Dendritic cell treated with granulocyte-macrophage colony-stimulating factor and Interleukin-4, amounts not matched to agents 40 ng/mL and 50 ng/mL, for 4 days (primary cell): ENCODE data around the gene CDH11.

Experiments
- H3K27ac Mint-ChIP-seq: one replicate; pipeline ENCODE4 v1.8.0; 2022; ENCODE audit warnings: mild to moderate bottlenecking, mixed read lengths
- H3K27me3 Mint-ChIP-seq: one replicate; pipeline ENCODE4 v1.8.0; 2022; ENCODE audit warnings: mild to moderate bottlenecking, mixed read lengths
- H3K36me3 Mint-ChIP-seq: one replicate; pipeline ENCODE4 v1.8.0; 2022; ENCODE audit warnings: low read depth, mixed read lengths
- H3K4me1 Mint-ChIP-seq: one replicate; pipeline ENCODE4 v1.8.0; 2022; ENCODE audit warnings: low read depth, mixed read lengths
- H3K4me3 Mint-ChIP-seq: one replicate; pipeline ENCODE4 v1.8.0; 2022; ENCODE audit warnings: mild to moderate bottlenecking, moderate library complexity, mixed read lengths
- H3K9me3 Mint-ChIP-seq: one replicate; pipeline ENCODE4 v1.8.0; 2022; ENCODE audit warnings: mixed read lengths
- intact Hi-C: fragments of 100-400 bp; cut with micrococcal nuclease; formaldehyde crosslinking; loops from one replicate; pipeline ENCODE4 v1.15.0; 2022

CDH11 gene

GRCh38 chr16:64952177-64952576 lies 169.7 kb downstream of the CDH11 start:
- H3K4me1 Mint-ChIP-seq = no peaks in the 10 kb centered on the region
- H3K27me3 Mint-ChIP-seq = no peaks in the 10 kb centered on the region
- no peak overlapping the region for H3K27ac Mint-ChIP-seq
- intact Hi-C loops = no loop called here
- H3K4me3 Mint-ChIP-seq = no peak overlapping the region
- peaks cover 18% of the 10 kb centered on the region for H3K9me3 Mint-ChIP-seq
- no peaks in the 10 kb centered on the region for H3K36me3 Mint-ChIP-seq

GRCh38 chr16:64951193-64951592 lies 170.7 kb downstream of the CDH11 start:
- no peaks in the 10 kb centered on the region for H3K36me3 Mint-ChIP-seq
- intact Hi-C loops = no loop called here
- no peak overlapping the region for H3K4me3 Mint-ChIP-seq
- no peaks in the 10 kb centered on the region for H3K27me3 Mint-ChIP-seq
- H3K4me1 Mint-ChIP-seq = no peaks in the 10 kb centered on the region
- no peak overlapping the region for H3K27ac Mint-ChIP-seq
- peaks cover 18% of the 10 kb centered on the region for H3K9me3 Mint-ChIP-seq

GRCh38 chr16:64950731-64951130 lies 171.1 kb downstream of the CDH11 start:
- H3K9me3 Mint-ChIP-seq = peaks cover 18% of the 10 kb centered on the region
- H3K4me1 Mint-ChIP-seq = no peaks in the 10 kb centered on the region
- no peaks in the 10 kb centered on the region for H3K36me3 Mint-ChIP-seq
- H3K27ac Mint-ChIP-seq = no peak overlapping the region
- no peaks in the 10 kb centered on the region for H3K27me3 Mint-ChIP-seq
- no peak overlapping the region for H3K4me3 Mint-ChIP-seq
- intact Hi-C loops = no loop called here

GRCh38 chr16:64950262-64950661 lies 171.6 kb downstream of the CDH11 start:
- intact Hi-C loops = no loop called here
- no peaks in the 10 kb centered on the region for H3K27me3 Mint-ChIP-seq
- H3K36me3 Mint-ChIP-seq = no peaks in the 10 kb centered on the region
- H3K9me3 Mint-ChIP-seq = peaks cover 18% of the 10 kb centered on the region
- H3K4me1 Mint-ChIP-seq = no peaks in the 10 kb centered on the region
- no peak overlapping the region for H3K4me3 Mint-ChIP-seq
- H3K27ac Mint-ChIP-seq = no peak overlapping the region

GRCh38 chr16:64948056-64948455 lies 173.8 kb downstream of the CDH11 start:
- H3K27ac Mint-ChIP-seq = no peak overlapping the region
- no peaks in the 10 kb centered on the region for H3K36me3 Mint-ChIP-seq
- no peaks in the 10 kb centered on the region for H3K4me1 Mint-ChIP-seq
- intact Hi-C loops = no loop called here
- H3K9me3 Mint-ChIP-seq = peaks cover 28% of the 10 kb centered on the region
- H3K27me3 Mint-ChIP-seq = no peaks in the 10 kb centered on the region
- no peak overlapping the region for H3K4me3 Mint-ChIP-seq

GRCh38 chr16:64947651-64948050 lies 174.2 kb downstream of the CDH11 start:
- H3K9me3 Mint-ChIP-seq = peaks cover 29% of the 10 kb centered on the region
- no peak overlapping the region for H3K4me3 Mint-ChIP-seq
- H3K36me3 Mint-ChIP-seq = no peaks in the 10 kb centered on the region
- intact Hi-C loops = no loop called here
- H3K4me1 Mint-ChIP-seq = no peaks in the 10 kb centered on the region
- no peak overlapping the region for H3K27ac Mint-ChIP-seq
- H3K27me3 Mint-ChIP-seq = no peaks in the 10 kb centered on the region

- H3K27ac Mint-ChIP-seq = no peak overlapping the region
- H3K36me3 Mint-ChIP-seq = no peaks in the 10 kb centered on the region
- no peak overlapping the region for H3K4me3 Mint-ChIP-seq
- intact Hi-C loops = no loop called here
- H3K4me1 Mint-ChIP-seq = no peaks in the 10 kb centered on the region
- no peaks in the 10 kb centered on the region for H3K9me3 Mint-ChIP-seq
- no peaks in the 10 kb centered on the region for H3K27me3 Mint-ChIP-seq
Measured at GRCh38 chr16:64933885-64934284, 188.0 kb downstream of the CDH11 start.

GRCh38 chr16:64926476-64926875 lies 195.4 kb downstream of the CDH11 start:
- peaks cover 31% of the 10 kb centered on the region for H3K9me3 Mint-ChIP-seq
- no peaks in the 10 kb centered on the region for H3K27me3 Mint-ChIP-seq
- H3K4me3 Mint-ChIP-seq = no peak overlapping the region
- H3K4me1 Mint-ChIP-seq = no peaks in the 10 kb centered on the region
- H3K27ac Mint-ChIP-seq = no peak overlapping the region
- no peaks in the 10 kb centered on the region for H3K36me3 Mint-ChIP-seq
- intact Hi-C loops = no loop called here

GRCh38 chr16:64925166-64925565 lies 196.7 kb downstream of the CDH11 start:
- Mint-ChIP-seq H3K4me3 (no peak overlapping the region), H3K4me1 (no peaks in the 10 kb centered on the region), H3K27me3 (no peaks in the 10 kb centered on the region), H3K36me3 (no peaks in the 10 kb centered on the region), H3K27ac (no peak overlapping the region), H3K9me3 (peaks cover 43% of the 10 kb centered on the region)
- intact Hi-C loops = no loop called here

- Mint-ChIP-seq H3K4me1 (no peaks in the 10 kb centered on the region), H3K27me3 (no peaks in the 10 kb centered on the region), H3K9me3 (peaks cover 43% of the 10 kb centered on the region), H3K27ac (no peak overlapping the region), H3K36me3 (no peaks in the 10 kb centered on the region), H3K4me3 (no peak overlapping the region)
- intact Hi-C loops = no loop called here
Measured at GRCh38 chr16:64924086-64924485, 197.8 kb downstream of the CDH11 start.

- Mint-ChIP-seq H3K27ac (no peak overlapping the region), H3K9me3 (peaks cover 40% of the 10 kb centered on the region), H3K27me3 (no peaks in the 10 kb centered on the region), H3K4me1 (no peaks in the 10 kb centered on the region), H3K36me3 (no peaks in the 10 kb centered on the region), H3K4me3 (no peak overlapping the region)
- intact Hi-C loops = no loop called here
Measured at GRCh38 chr16:64919929-64920607, 201.8 kb downstream of the CDH11 start.

- Mint-ChIP-seq H3K9me3 (peaks cover 40% of the 10 kb centered on the region), H3K4me3 (no peak overlapping the region), H3K36me3 (no peaks in the 10 kb centered on the region), H3K27ac (no peak overlapping the region), H3K27me3 (no peaks in the 10 kb centered on the region), H3K4me1 (no peaks in the 10 kb centered on the region)
- intact Hi-C loops = no loop called here
Measured at GRCh38 chr16:64919141-64919540, 202.7 kb downstream of the CDH11 start.

GRCh38 chr16:64916051-64916450 lies 205.8 kb downstream of the CDH11 start:
- intact Hi-C loops = no loop called here
- no peaks in the 10 kb centered on the region for H3K36me3 Mint-ChIP-seq
- no peaks in the 10 kb centered on the region for H3K27me3 Mint-ChIP-seq
- no peak overlapping the region for H3K27ac Mint-ChIP-seq
- H3K9me3 Mint-ChIP-seq = peaks cover 27% of the 10 kb centered on the region
- H3K4me3 Mint-ChIP-seq = no peak overlapping the region
- H3K4me1 Mint-ChIP-seq = no peaks in the 10 kb centered on the region

- Mint-ChIP-seq H3K27ac (no peak overlapping the region), H3K36me3 (no peaks in the 10 kb centered on the region), H3K4me3 (no peak overlapping the region), H3K4me1 (no peaks in the 10 kb centered on the region), H3K27me3 (no peaks in the 10 kb centered on the region), H3K9me3 (no peaks in the 10 kb centered on the region)
- intact Hi-C loops = no loop called here
Measured at GRCh38 chr16:64910356-64910755, 211.5 kb downstream of the CDH11 start.

GRCh38 chr16:64907844-64908243 lies 214.0 kb downstream of the CDH11 start:
- intact Hi-C loops = no loop called here
- H3K36me3 Mint-ChIP-seq = no peaks in the 10 kb centered on the region
- no peak overlapping the region for H3K4me3 Mint-ChIP-seq
- no peaks in the 10 kb centered on the region for H3K9me3 Mint-ChIP-seq
- no peaks in the 10 kb centered on the region for H3K4me1 Mint-ChIP-seq
- H3K27ac Mint-ChIP-seq = no peak overlapping the region
- no peaks in the 10 kb centered on the region for H3K27me3 Mint-ChIP-seq
